Measurements from ENCODE around the gene FNTB.
A peak's percentile ranks its signal among the peaks of the same experiment; 100 is the strongest.

The FNTB gene

DNA sequence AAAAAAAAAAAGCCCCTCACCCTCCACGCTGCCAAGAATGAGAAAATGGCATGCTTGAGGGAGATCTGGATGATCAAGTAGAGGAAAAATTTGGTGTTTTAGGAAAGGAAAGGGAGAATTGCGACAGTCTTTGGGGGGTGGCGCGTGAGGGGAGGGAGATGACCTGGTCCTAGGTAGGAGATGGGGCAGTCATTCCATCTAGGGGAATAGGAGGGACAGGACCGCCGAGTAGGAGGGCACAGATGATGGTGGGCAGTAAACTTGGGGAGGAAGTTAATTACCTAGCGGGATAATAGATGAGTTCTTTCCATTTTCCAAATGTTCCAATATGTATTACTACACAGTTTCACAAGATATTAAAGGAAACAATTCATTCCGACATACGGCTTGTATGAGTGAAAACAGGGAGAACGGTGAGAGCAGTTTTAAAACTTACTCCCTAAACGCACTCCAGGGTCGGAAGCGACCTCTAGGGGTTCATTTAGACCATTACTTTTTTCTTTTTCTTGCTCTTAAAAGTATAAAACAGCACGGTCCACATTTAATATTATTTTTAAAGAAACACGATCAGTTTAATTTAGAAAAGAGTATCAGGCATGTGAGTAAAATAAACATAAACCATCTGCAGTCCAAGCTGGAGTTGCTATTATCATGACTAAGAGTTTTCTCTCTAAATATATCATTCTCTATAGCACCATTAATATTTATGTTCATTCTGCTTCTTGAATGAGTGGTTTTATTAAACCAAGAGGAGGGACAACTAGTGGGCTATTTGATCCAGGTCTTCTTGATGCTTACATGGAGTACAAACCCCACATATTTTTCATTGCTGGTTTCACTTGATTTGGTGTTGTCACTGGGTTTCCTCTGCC is 3.0 kb upstream of the FNTB start:
- DNase-seq: peak; percentile 29

- DNase-seq: no peak
These were observed 708 bp downstream of the FNTB start for GRCh38 chr14:64987438-64987767.

DNA sequence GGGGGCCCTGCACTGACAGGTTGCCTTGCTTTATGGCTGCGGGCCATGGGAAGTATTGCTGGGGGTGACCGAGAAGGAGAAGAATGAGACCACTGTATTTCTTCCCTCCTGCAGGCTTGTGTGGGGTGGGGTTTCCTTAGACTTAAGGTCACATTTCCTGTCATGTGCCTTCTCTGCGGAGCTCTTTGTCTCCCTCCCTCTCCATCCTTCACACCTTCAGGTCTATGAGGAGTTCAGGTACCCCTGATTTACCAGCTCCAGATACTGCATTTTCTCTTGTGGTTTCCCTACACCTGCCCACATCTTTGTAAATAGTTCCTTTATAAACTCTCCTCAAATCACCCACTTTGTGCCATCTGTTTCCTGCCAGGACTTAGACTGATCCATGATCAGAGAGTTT is 3.6 kb downstream of the FNTB start:
- DNase-seq: no peak

DNA sequence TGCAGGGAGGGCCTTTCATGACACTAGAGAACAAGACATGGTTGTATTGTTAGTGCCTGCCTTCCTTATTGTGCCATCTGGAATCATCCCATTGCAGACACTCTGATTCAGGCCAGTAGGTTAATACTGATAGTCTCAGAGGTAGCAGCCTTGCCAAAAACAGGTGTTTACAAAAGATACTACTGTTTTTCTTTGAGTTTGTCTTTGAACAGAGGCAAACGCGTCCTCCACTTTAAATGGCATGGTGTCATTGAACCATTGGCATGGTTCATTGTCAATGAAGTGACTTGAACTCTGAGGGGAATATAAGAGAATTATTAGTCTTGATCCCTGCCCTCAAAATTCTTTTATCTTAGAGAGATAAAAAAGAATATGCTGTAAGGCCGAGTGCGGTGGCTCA is 4.2 kb downstream of the FNTB start:
- DNase-seq: no peak

DNA sequence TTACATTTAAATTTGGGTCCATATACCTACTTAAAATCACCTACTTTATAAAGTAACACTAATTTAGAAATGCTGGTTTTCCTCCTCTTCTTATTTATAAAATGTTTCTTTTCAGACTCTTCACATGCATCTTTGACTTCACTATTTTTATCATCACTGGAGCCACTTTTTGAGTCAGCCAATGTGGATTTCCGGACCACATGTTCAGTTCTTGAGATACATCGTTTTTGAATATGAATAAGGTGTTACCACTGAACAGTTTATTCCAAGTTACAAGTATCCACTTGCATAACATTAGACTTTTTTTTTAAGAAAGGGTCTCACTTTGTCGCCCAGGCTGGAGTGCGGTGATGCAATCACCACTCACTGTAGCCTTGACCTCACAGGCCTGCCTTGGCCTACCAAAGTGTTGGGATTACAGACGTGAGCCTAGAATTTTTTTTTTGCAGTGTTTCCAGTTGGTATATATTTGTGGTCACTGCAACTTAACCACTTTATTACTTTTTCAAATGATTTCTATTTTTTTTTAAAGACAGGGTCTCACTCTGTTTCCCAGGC is 5.7 kb downstream of the FNTB start:
- no peak for DNase-seq

DNA sequence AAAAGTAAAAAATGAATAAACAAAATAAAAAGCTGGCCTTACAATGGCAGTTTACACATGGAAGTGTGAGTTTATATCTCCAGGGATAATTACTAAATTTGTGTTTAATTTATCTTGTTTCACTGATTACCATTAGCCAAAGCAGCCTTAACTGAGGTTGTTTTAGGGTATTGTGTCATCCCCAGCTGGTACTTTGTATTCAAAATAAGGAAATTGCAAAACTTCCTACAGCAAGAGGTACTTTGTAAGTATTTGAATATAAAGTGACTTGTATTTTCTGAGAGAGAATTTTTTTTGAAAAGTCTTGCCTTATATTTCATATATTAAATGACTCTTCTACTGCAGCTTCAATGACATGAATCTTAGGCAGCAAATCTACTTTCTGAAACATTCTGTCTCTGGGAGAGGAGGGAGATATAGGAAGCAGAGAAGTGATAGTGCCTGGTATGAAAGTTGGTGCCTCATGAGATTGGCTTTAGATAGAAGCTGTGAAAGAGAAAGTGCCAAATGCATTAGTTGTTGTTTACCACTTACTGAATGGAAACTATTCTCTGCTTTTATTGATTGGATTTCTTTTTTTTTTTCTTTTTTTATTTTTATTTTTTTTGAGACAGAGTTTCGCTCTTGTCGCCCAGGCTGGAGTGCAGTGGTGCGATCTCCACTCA is 6.7 kb downstream of the FNTB start:
- DNase-seq: no peak

- no peak for DNase-seq
These were observed 7.8 kb downstream of the FNTB start for GRCh38 chr14:64994540-64994939.

- no peak for DNase-seq
These were observed 8.6 kb downstream of the FNTB start for GRCh38 chr14:64995291-64995690.

DNA sequence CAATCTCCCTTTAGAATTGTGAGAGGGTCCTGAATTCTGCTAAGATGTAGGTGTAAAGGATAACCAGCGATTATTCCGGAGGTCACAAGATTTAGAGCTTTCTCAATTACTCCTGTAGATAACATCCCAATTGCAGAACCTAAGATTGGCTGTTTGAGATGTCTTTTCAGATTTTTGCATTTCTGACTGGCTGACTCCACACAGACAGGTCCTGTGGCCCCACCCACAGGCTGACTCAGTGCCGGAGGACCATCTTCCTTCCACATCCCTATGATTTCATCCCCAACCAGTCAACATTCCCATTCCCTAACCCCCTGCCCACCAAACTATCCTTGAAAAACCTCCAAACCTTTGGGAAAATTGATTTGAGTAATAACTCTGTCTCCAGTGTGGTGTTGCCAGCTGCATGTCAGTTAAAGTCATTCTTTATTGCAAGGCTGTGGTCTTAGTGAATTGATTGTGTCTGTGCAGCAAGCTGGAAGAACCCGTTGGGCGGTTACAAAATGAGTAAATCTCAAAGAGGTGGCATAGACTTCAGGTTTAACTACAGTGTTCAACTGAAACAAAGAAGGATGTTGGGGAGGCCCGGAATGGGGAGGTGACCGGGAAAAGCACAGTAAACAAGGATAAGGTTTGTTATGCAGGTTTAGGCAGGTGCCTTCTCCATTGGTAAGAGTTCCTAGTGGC is 10.6 kb downstream of the FNTB start:
- DNase-seq: no peak

DNA sequence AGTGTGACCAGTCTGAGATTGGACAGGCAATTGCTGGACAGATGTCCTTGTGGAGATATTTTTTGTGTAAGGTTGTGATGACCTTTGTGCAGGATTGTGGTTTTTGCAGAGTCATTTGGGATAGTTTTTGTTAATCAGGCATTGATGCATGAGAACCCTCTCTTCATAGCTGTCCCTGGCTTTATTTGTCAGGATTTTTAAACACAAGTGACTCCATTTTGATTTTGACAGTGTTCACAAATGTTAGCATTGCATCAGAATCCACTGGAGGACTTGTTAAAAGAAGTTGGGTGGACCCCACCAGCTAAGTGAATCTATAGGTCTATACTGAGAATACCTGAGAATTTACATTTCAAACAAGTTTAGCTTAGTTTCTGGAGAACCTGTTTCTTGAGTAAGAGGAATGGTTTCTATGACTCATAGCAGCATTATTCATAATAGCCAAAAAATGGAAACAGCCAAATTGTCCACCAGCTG is 11.8 kb downstream of the FNTB start:
- DNase-seq: no peak

- DNase-seq: no peak
These were observed 14.3 kb downstream of the FNTB start for GRCh38 chr14:65000898-65001591.

- no peak for DNase-seq
These were observed 15.0 kb downstream of the FNTB start for GRCh38 chr14:65001723-65002122.

- no peak for DNase-seq
These were observed 16.0 kb downstream of the FNTB start for GRCh38 chr14:65002586-65003210.

- DNase-seq: no peak
These were observed 16.7 kb downstream of the FNTB start for GRCh38 chr14:65003394-65003793.

DNA sequence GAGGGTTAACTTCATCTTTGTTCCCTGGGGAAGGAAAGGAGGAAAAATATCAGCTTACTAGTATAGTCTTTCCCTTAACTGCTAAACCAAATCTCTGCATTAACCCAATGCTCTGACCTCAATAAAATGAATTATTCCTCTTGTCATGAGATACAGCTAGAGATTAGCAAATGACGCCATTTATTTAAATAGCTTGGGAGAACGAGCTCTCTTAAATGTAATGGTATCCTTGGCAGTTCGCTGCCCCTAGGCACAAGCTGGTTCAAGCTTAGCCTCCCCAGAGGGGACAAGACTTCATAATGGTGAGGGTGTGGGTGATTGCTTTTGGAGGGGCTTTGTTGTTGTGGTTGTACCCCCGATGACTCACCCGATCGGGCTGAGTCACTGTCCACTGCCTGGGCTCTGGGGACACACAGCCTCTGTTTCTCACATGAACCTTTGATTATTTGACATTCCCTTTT is 19.6 kb downstream of the FNTB start:
- no peak for DNase-seq

DNA sequence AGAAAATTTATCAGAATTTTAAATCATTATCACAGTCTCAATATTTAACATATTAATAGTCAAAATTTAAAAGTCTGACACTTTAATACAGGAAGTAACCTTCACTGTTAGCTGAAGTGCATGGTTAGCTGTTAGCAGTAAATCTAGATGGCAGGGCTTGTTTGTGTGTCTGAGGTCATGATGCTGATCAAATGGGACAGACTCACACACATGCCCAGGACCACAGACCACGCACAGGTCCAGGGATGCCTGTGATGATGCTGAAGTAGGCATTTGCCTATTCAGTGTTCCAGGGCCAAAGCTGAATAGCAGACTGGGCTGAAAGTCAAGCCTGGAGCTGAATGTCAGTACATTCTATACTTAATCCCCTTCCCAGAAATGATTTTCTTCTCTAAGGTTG is 20.5 kb downstream of the FNTB start:
- DNase-seq: no peak

DNA sequence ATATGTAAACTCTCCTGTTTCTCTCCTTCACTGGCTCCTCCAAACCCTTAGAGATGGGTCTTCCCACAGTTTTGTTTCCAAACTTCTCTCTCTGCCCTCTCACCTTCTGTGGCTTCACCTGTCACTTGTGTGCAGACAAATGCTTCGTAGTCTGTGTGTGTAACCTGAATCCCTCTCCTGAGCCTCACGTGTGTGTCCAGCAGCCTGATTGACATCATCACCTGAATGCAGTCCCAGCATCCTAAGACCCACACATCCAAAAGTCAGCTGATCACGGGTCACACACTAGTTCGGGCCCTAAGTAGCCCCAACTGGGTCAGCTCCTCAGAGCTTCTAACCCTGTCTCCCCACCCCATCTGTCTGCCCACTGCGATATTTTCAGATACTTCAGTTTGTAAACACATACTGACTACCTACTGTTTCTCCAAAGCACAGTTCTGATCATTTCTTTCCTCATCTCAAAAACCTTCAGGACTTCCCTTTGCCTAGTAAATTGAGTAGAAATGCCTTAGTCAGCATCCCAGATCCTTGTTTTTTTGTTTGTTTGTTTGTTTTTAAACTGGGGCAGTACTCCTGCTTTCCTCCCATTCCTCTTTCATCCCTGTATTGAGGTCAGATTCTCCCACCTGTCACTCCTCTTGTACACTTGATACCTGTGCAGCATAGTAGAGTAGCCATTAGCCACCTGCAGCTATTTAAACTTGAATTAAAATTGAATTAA is 23.7 kb downstream of the FNTB start:
- DNase-seq: no peak

GRCh38 chr14:65011538-65011937 is 24.8 kb downstream of the FNTB start:
- no peak for DNase-seq

DNA sequence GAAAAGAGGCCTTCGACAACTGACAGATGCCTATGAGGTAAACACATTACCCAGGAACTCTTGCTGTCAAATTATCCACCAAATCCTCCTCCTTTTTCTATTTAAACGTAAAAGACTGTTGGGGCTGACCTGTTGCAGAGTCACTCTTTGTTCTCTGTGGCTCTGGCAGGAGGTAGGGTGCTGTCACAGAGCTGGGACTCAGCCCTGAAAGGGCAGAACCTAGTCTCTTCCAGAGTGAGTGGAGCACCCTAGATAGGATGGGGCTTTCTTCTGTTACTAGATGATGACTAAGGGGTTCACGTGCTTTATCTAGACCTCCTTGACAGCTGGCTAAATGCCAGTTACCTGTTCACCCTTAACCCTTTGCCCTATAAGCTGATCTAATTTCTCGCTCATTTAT is 25.7 kb downstream of the FNTB start:
- DNase-seq: no peak

DNA sequence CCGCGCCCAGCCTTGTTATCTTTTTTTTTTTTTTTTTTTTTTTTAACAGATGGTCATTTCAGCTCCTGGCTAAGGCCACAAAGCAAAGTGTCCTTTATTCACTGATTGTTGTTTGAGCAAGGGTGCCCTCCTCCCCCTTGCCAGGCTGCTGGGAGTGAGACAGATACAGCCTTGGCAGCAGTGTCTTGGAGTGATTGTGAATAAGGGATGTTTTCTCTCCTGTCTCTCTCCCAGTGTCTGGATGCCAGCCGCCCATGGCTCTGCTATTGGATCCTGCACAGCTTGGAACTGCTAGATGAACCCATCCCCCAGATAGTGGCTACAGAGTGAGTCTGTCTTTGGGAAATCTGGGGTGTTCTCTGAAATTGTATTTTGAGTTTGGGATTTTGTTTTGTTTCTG is 28.7 kb downstream of the FNTB start:
- DNase-seq: no peak

DNA sequence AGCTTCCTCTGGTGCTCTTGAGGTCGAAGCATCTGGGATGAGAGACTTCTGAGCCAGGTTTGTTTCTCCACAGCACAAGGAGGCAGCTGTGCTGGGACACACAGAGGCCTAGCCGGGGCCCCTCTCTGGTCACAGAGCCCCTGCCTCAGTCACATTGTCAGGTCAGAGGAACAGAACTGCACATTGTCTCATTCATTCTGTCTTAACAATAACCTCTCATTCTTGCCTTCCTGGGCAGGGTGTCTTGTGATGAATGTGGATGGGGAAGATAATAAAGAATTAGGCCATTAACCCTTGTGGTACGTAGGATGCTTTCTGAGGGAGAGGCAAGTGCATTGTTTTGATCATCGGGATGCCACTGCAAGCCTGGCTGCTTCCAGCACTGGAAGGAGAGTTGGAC is 29.8 kb downstream of the FNTB start:
- no peak for DNase-seq
